HG03442 (cell line): ENCODE results near the gene SC5D.

Experiments
- ATAC-seq: cut with Tn5 transposase; IDR thresholded peaks from one replicate; pipeline ENCODE4 v1.9.1; 2021; ENCODE audit warnings: mild to moderate bottlenecking, moderate library complexity; ENCODE audit not compliant: unreplicated experiment

SC5D gene

GRCh38 chr11:121292495-121293287 is at the start of gene SC5D:
TSS of gene SC5D (plus strand) at chr11:121292771. CDS start at chr11:121303376, 10,605 bp downstream.
- peak; percentile 96 for ATAC-seq

- no peak for ATAC-seq
Measured at GRCh38 chr11:121244884-121245283, 47.7 kb upstream of the SC5D start.

- ATAC-seq, result no peak
Measured at GRCh38 chr11:121246021-121246768, 46.4 kb upstream of the SC5D start.

GRCh38 chr11:121246769-121247035 is 45.9 kb upstream of the SC5D start:
- no peak for ATAC-seq

GRCh38 chr11:121248496-121248895 is 44.1 kb upstream of the SC5D start:
- ATAC-seq, result no peak

- ATAC-seq, result no peak
Measured at GRCh38 chr11:121249039-121249663, 43.4 kb upstream of the SC5D start.

GRCh38 chr11:121250843-121251242 is 41.7 kb upstream of the SC5D start:
- ATAC-seq, result no peak

GRCh38 chr11:121253951-121254350 is 38.6 kb upstream of the SC5D start:
- ATAC-seq, result no peak

- no peak for ATAC-seq
Measured at GRCh38 chr11:121254756-121255155, 37.8 kb upstream of the SC5D start.

- ATAC-seq, result no peak
Measured at GRCh38 chr11:121255473-121256125, 37.0 kb upstream of the SC5D start.

- ATAC-seq, result no peak
Measured at GRCh38 chr11:121257289-121257688, 35.3 kb upstream of the SC5D start.

GRCh38 chr11:121257976-121258375 is 34.6 kb upstream of the SC5D start:
- ATAC-seq, result no peak

- no peak for ATAC-seq
Measured at GRCh38 chr11:121265586-121265985, 27.0 kb upstream of the SC5D start.

GRCh38 chr11:121268581-121268980 is 24.0 kb upstream of the SC5D start:
- ATAC-seq, result no peak

GRCh38 chr11:121270001-121270678 is 22.4 kb upstream of the SC5D start:
- no peak for ATAC-seq

GRCh38 chr11:121274332-121274991 is 18.1 kb upstream of the SC5D start:
- ATAC-seq, result no peak

GRCh38 chr11:121281698-121282097 is 10.9 kb upstream of the SC5D start:
- no peak for ATAC-seq

GRCh38 chr11:121282386-121282785 is 10.2 kb upstream of the SC5D start:
- ATAC-seq, result no peak

GRCh38 chr11:121282886-121283502 is 9.6 kb upstream of the SC5D start:
- ATAC-seq, result peak; percentile 41

- no peak for ATAC-seq
Measured at GRCh38 chr11:121291319-121291718, 1.3 kb upstream of the SC5D start.
